Ureter (tissue), 1 donor: ENCODE results near the gene SLC17A9. TPM values are rescaled to one million over a fixed set of nuclear protein-coding genes. Genes with fewer than 3 reads are reported as not detected.

Experiments
- DNase-seq: peaks from one replicate; pipeline ENCODE4 v3.0.0-alpha.2; 2020; ENCODE audit warnings: low spot score
- total RNA-seq: library from RNA; stranded (reverse); gene quantifications from one replicate; pipeline ENCODE4 v1.2.4, GENCODE V29; 2023
- donor health status: DM: yes; HTN: yes; CAD: no.

SLC17A9 gene
- total RNA-seq, 1 donor from 2014 or later, result 10.1 TPM

DNA sequence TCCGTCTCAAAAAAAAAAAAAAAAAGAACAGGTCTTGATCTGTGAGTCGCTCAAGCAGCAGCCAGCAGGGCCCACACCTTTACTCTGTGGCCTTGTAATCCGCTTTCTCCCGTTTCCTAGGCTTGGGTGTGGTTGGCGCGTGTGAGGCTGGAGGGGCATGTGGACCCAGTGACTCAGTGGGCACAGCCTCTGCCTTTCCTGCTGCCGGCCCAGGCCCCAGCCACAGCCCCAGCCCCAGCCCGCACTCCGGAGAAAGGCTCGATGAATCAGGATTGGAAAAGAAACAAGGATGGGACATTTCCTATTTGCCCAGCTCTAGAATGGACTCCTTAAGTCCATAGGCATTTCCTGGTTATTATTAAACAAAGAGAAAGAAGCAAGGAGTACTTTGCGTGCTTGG lies 50.0 kb downstream of the SLC17A9 start:
- DNase-seq, result no peak

DNA sequence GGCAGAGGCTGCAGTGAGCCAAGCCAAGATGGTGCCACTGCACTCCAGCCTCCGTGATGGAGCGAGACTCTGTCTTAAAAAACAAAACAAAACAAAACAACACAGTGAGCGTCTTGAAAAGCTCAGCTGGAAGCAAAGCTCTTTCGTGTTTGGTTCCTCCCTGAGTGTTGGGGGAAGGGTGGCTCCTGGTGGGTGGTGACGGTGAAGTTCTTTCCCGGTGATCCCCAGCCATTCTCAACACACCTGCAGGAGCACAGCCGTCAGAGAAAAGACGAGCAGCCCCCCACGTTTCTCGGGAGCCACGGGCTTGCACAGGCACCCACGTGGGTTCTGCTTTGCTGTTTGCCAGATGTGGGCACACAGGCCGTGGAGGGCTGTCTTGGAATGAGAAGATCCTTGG lies 51.0 kb downstream of the SLC17A9 start:
- DNase-seq, result no peak

DNA sequence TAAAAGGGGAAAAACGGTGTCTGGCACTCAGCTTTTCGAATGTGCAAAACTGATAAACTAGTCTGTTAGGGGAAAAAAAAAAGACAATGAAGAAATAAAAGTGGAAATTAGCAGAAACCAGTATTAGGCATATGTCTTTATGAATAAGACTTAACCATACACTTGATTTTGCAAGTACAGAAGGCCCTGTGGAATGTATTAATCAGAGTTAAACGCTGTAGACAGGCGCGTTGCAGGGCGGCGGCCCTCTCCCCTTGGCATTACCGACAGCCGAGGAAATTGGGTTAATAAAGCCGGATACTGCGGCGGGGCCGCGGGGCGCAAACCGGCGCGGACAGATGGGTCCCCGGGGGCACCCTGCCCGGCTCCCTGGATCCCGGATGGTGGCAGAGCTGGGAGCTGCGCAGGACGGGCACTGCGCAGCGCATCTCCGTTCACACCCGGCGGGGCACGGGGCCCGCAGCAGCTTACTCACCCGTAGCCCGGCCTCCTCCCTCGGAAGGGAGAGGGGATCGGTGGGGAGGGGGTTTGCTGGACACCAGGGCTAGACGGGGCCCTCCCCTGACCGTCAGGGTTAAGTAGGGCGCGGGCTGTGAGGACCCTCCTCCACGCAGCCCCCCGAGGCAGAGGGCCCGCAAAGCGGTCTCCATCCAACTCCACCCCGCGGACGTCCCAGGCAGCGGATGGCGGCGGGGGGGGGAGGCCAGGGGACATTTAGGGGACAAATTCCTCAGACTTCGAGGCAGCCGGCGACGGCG lies 52.3 kb downstream of the SLC17A9 start:
- no peak for DNase-seq

DNA sequence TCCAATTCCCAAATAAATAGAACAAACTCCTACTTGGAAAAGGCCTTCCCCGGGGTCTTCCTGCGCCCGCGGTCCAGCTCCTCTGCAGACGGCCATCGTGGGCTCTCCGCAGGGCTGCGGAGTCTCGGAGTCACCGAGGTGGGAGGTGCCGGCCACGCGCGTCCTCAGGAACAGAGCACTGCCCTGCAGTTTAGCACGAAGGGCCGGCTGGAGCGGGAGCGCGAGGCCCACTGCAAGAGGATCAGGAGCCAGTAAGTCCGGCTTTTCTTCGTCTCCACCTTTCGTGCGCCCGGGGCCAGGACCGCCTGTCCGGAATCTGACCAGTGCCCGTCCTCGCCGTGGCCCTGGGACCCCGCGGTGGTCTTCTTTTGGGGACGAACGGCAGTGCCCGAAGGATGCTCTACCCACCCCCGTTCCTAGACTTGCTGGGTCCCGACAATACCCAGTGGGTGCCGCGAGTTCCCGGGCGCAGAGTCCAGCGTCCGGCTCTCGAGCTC lies 52.9 kb downstream of the SLC17A9 start:
- DNase-seq, result no peak

DNA sequence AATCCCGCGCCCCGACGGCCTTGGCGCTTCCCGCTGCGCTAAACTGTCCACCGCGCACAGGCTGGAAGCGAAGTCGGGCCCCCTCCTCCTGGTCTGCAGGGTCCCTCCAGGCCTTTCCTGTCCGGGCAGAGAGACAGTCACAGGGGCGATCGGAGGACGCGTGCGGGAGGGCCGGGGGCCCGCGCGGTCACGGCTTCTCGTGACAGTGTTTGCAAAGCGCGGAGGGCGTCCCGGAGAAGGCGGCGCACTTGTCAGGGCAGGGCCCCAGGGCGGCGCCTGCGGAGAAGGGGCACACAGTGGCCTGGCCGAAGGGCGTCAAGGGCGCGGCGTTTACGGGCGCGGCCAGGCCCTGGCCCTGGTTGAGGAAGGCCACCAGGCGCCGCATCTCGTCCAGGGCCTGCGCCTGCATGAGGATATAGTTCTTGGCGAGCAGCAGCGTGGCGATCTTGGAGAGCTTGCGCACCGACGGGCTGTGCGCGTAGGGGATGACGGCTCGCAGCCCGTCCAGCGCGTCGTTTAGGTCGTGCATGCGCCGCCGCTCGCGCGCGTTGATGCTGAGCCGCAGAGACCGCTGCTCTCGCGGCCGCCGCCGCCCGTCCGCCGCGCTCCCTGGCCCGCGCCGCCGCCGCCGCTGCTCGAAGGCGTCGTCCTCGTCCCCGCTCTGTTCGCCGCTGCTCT lies 53.5 kb downstream of the SLC17A9 start:
- DNase-seq, result no peak

DNA sequence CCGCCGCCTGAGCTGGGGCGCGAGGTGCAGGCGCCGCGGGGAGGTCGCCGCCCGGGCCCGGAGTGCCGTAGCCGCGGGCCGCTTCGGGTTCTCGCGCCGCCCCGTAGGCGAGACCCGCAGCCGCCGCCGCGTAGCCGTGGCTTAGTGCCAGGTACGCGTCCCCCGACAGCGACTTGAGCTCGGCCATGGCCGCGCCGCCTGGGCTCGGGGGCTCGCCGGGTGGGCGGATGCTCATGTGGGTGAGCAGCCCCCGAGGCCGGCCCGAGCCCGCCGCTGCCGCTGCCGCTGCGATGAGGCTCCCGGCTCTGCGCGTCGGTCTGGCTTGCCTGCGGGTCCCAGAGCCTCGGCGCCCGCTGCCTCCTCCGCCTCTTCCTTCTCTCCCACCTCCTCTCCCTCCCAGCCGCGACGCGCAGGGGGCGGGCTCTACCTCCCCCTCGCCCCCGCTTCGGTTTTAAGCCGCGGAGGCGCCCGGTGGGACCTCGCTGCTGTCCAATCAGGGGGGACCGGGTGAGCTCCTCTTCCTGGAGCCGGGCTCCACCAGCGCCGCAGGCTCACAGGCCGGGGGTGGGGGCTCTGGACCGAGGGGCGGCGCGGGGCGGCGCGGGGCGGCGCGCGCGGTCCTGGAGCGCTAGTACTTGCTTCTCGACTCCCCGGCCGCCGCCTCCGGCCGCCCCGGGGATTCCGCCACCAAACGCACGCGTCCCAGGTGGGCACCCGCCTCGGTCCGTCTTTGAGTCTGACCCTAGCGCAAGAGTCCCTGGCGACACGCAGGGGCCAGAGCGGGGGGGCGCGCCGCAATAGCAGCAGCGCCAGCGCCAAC lies 54.2 kb downstream of the SLC17A9 start, which contains the start of gene BHLHE23:
Gene BHLHE23 (minus strand): TSS at position 425 of the 820 bp plus-strand sequence. CDS start 190 bp downstream, at position 235.
- no peak for DNase-seq

DNA sequence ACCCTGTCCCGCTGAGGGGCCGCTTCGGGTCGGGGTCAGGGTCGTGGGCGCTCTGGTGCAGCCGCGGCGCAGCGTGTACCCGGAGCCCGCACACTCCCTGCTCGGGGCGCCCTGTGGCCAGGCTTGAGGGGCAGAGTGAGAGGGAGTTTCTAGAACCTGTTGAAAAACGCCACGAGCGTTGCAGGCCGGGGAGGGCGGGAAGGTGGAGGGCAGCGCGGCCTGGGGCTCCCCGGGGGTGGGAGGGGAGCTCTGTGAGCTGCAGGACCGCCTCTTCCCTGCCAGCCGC lies 54.8 kb downstream of the SLC17A9 start:
- DNase-seq, result no peak

DNA sequence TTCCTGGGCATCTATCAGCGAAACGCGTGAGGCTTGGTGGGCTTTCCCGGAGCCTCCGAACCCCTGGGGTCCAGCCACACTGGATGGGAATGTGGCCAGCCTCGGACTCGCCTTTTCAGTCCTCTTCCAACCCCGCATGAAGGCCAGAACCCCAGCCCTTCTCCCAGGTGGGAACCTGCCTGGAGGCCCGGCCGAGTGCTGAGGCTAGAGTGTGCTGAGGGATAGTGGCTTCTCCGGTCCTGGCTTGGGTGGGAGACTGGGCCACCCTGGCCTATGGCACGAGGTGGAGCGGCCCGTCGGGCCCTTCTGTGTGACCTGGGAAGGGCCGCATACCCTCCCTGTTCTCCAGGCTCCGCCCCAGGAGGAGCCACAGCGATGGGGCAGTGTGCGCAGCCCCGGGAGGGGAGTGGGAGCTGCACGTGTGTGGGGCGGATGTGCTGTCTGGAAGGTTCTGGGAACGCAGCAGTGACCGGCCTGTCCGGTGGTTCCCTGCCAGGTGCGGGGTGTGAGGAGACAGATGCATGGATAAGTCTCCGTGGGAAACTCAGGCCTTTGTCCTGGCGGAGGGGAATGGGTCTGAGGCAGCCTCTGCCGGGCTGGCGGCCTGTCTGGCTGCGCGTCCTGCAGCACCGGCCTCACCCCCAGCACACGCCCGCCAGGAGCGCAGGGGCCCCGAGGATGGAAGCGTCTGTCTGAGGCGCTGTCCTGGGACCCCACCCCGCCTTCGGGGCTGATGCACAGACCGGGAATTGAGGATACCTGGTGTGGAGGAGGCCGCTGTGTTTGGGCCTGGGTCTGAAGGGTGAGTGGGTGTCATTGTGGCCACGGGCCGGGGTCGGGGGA lies 55.4 kb downstream of the SLC17A9 start:
- no peak for DNase-seq

DNA sequence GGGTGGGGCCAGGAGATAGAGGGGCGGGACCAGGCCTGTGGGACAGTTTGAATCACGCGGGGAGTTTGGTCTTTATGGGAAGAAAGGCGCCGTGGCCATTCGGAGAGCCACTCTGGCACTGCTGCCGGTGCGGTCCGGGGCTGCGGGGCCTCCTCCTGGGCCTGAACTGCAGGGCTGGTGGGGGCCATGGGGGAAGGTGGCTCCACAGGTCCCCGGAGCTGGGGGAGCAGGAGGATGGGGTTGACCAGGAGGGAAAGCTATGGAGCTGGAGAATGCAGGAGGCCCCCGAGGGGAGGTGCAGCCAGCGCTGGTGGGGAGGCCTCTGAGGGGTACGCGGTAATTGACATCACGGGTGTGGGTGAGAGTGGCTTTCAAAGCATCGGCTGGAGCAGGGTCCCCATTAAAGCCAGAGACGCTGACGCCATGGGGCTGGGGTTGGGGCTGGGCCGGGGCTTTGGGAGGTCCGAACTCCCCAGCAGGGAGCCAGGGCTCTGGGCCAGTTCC lies 56.1 kb downstream of the SLC17A9 start:
- DNase-seq, result no peak

DNA sequence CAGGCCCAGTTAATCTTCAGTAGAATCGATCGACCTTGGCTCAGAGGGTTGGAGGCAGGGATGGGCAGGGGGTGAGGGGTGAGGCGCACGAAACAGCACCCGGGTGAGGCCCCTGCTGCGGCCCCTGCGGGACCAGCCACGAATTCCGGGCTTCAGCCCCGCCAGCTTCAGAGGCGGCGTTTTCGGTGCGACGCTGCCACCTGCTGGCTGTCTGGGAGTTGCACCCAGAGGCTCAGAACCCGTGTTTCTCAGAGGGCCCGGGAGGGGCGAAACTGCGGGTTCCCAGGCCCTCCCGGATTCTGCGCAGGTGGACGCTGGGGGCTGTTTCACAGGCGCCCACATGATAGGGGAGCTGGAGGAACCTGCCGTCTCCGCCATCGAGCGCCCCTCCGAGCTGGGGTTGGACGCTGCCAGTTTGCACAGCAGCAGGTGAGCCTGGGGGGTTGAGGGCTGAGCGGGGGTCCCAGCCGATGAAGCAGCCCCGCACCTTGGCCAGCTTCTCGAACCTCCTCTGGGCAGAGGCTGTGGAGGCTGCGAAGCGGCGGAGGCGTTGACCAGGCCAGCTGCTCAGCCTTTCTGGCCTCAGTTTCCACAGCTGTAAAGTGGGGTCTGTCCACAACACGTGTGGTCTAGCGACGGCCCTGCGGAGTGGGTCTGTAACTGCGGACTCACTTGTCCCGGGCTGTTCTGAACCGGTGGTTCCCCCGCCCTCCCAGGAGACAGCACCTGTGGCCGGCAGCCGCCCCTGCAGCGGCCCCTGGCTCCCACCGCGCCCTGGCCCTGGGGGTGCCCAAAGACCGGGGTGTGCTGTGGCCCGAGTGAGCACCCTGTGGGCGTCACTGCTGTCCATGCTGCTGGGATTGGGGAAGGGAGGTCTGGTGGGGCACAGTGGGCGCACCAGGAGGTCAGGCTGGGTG lies 56.8 kb downstream of the SLC17A9 start:
- peak; percentile 76 for DNase-seq

DNA sequence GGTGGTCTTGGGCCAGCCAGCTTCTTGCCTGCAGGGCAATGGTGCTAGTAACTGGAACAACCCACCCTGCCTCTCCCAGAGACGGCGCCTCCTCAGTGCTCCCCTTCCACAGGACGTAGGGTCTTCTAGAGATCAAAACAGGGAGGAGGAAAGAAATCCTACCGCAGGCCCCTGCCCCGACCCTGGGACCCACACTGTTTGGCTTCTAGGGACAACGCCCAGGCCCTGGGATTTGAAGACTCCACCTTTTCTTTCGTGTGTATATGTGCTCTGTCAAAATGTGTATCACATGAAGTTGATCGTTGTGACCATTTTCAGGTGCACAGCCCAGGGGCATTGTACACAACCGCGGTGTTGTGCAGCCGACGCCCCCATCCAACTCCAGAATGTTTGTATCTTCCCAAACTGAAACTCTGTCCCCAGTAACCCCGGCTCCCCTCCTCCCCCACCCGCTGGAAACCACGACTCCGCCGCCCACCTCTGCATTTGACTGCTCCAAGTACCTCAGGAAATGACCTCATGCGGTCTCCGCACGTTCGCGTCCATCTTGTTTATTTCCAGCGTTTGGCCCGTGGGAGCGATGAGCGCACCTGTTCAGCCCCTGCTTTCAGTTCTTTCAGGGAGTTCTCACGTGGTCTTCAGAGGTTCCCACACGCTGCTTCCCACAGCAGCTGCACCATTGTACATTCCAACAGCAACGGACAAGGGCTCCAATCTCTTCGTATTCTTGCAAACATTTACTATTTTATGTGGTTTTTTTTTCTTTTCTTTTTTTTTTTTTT lies 57.7 kb downstream of the SLC17A9 start:
- DNase-seq, result no peak

DNA sequence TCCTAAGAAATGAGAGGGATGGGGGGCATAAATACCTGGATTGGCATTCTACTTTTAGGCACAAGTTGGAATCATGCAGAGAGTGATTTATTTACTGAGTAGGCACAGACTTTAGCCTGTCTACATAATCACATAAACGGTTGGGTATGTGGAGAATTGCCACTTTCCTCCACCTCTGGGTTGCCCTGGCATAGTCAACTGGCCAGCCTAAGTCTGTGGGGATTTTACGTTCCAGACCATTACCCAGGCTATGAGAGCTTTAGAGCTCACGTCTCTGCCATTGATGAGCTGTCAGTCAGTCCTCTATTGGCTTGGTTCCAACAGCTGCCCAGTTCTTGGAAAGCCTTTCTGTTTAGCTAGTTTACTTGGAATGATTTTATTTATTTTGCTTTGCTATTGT lies 59.3 kb downstream of the SLC17A9 start:
- no peak for DNase-seq

DNA sequence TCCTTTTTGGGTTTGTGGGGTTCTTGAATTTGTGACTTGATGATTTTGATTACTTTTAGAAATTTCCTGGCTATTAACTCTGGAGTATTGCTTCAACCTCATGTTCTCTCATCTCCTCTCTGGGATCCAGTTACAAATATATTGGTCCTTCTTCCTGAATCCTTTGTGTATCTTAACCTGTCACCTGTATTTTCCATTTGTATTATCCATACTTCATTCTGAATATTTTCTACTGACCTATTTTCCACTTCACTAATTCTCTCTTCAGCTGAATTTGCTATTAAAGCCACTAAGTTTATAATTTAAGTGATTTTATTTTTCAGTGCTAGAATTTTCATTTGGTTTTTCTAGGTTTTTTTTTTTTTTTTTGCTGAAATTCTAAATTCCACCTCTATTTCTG lies 60.7 kb downstream of the SLC17A9 start:
- no peak for DNase-seq

DNA sequence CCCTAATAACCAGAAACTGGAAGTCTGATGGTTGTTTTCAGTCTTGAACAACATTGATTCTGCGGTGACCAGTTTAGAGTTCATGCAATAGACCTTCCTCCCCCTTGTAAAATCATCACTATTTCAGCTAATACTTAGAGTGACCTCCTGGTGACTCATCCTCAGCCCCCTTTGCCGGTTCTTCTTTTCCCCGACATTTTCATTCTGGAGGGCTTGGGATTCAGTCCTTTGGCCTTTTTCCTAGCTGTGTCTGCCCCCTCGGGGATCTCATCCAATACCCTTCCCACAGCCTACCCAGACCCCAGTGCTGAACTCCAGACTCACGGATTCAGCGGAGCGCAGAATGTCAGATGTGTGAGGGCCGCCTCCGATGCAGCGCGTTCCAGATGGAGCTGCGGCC lies 61.8 kb downstream of the SLC17A9 start:
- no peak for DNase-seq

DNA sequence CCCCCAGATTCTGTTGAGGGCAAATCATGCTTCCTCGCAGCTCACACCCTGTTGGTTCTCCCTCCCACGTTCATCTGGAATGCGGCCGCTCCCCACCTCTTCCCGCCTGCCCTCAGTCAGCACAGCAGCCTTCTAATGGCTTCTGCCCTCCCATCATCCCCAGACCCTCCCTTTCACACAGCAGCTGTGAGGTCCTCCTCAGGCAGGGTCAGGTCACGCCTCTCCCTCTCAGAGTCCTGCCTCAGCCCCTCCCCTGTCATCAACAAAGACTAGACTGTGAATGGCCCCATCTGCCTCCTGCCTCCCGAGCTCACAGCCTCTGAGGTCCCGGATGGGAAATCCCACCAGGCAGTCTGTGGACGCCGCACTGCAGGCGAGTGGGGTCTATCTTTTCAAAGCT lies 62.2 kb downstream of the SLC17A9 start:
- DNase-seq, result no peak

DNA sequence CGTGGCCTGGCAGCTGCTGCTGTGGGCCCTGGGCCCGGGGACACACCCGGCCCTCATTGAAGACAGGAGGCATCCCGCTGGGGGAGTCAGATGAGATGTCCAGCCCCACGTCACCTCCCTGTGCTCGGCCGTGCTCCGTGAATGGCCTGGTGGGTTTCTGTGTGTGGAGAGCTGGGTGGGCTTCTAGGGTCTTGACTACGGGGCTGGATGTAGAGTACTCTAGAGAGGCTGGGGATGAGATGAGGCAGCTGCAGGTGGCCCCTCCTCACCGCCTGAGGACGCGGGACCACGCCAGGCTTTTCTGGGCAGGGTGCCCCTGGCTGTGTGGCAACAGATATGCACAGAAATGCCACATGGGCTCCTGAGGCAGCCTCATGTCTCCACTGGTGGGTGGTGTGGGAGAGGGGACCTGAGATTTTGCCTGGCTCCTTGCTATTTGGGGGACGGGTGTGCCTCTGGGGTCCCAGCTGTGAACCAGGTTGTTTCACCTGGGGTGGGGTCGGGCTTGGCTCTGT lies 62.7 kb downstream of the SLC17A9 start:
- no peak for DNase-seq

DNA sequence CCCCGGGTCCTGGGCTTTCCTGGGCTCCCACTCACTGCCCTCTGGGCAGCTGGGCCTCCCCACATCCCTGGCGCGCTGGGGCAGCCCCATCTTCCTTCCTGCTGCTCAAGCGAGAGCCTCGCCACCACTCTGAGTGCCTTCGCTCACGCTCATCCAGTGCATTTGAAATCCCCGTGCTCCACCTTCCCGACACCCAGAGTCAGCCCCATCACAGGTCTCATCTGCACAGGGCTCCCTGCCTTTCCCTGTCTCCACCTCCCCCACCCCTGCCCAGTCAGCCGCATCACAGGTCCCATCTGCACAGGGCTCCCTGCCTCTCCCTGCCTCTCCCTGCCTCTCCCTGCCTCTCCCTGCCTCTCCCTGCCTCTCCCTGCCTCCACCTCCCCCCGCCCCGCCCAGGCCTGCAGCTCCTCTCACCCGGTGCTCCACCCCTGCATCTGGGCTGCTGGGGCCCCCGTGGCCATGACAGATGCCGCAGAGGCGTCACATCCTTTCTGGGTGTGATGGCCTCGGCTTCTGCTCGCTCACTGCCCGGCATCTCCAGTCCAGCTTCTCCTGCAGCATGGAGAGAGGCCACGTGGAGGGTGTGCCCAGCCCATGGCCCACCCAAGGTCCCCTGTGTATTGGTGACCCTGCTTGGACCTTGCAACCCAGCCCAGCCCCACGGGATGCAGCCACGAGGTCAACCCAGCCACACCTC lies 63.3 kb downstream of the SLC17A9 start:
- DNase-seq, result no peak

DNA sequence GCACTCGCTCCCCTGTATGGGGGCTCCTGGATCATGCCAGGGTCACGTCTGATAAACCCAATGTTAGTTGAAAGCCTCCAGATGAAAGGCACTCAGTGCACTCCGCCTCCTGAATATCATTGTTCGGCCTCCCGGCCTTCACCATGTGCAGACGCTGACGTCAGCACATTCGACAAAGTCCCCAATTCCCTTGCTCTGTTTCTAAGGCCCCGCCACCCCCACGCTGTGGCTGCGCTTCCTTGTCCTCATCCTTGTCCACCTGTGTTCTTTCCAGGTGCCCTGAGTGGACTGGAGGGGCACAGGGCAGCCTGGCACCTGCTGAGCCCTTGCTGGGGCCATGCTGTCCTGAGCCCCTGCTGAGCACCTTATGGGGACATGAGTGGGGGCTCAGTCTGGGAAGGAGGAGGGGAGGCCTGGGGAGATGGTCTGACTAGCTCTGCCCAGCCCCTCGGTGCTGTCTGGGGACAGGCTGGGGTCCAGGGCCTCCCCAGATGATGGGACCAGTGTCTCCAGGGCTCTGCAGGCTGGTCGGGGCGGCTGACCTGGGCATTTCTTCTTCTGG lies 64.1 kb downstream of the SLC17A9 start:
- DNase-seq, result no peak
